Right hindlimb (tissue), 1 donor: ENCODE data around the gene POP4.
A peak's percentile ranks its signal among the peaks of the same experiment; 100 is the strongest.

Experiments used
- DNase-seq: peaks from one replicate; pipeline ENCODE4 v3.0.0-alpha.2; 2018

Gene POP4

GRCh38 chr19:29635963-29636362, 29.9 kb downstream of the POP4 start:
- DNase-seq = no peak

- no peak for DNase-seq
These were observed 30.7 kb downstream of the POP4 start for GRCh38 chr19:29636553-29637360.

- DNase-seq = no peak
These were observed 33.0 kb downstream of the POP4 start for GRCh38 chr19:29639086-29639485.

GRCh38 chr19:29640231-29640630, 34.1 kb downstream of the POP4 start:
- DNase-seq = no peak

DNA sequence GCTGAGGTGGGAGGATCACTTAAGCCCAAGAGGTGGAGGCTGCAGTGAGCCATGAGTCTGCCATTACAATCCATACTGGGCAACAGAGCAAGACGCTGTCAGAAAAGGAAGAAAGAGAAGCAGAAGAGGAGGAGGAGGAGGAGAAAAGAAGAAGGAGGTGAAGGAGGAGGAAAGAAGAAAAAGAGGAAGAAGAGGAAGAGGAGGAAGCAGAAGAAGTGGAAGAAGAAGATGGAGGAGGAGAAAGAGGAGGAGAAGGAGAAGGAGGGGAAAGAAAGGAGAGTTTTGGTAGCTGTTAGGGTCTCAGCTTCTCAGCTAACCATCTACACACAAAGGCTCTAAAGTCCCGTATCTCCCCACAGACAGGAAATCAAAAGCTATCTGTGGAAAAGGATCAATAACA, 35.5 kb downstream of the POP4 start:
- DNase-seq = no peak

DNA sequence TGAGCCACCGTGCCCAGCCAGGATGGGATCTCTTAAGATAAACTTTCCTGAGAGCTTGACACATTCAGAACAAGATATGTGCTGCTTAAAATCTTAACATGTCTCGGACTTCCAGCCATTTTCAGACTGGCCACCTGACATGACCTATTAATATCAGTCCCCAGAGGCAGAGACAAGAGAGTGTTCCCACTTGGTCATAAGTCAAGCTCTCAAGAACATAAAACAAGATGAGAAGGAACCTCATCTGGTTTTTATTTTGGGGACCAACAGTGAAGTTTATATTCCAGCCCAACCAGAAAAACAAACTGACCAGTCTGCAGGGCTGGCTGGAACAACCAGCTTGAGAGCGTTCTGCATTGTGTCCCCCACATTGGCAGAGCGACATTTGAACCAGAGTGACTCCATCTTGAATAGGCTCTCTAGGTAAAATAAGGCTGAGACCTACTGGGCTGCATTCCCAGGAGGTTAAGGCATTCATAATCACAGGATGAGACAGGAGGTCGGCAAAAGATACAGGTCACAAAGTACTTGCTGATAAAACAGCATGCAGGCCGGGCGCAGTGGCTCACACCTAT, 37.4 kb downstream of the POP4 start:
- no peak for DNase-seq

DNA sequence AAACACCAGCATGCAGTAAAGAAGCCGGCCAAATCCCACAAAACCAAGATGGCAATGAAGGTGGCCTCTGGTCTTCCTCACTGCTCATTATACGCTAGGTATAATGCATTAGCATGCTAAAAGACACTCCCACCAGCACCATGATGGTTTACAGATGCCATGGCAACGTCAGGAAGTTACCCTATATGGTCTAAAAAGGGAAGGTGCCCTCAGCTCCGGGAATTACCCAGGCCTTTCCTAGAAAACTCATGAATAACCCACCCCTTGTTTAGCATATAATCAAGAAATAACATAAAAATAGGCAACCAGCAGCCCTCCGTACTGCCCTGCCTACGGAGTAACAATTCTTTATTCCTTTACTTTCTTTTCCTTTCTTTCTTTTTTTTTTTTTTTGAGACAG, 38.1 kb downstream of the POP4 start:
- DNase-seq = no peak

DNA sequence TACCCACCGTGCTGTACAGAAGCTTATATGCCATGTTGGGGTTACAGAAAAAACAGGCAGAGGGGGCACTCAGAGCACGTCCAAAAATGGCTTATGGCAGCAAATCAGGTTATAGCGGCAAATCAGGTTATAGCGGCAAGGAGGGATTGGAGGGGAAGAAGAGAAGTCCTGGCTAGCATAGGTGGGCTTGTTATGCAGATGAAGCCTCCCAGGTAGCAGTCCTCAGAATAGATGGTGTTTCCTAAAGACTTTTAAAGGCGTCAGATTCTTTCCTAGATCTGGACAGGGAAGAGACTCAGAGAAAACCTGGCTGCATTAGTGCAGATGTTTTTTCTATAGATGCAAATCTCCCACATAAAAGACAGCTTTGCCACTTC, 39.4 kb downstream of the POP4 start:
- DNase-seq = no peak

DNA sequence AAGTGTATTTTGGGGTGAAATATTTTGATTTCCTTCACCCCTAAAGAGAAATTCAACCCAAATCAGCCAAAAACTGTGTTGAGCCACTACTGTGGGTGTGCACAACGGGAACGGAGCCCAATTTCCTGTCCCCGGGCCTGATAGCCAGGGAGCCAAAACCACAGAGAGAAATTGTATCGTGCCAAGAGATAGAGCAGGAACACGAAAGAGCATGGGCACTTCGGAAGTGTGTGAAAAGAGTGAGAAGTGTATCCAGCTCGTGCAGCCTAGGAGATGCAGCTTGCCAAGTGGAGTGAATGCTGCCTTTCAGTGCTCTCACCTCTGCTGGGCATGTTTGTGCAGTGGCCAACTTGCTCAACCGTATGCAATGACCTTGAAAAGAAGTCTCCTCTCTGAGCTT, 39.8 kb downstream of the POP4 start:
- no peak for DNase-seq

DNA sequence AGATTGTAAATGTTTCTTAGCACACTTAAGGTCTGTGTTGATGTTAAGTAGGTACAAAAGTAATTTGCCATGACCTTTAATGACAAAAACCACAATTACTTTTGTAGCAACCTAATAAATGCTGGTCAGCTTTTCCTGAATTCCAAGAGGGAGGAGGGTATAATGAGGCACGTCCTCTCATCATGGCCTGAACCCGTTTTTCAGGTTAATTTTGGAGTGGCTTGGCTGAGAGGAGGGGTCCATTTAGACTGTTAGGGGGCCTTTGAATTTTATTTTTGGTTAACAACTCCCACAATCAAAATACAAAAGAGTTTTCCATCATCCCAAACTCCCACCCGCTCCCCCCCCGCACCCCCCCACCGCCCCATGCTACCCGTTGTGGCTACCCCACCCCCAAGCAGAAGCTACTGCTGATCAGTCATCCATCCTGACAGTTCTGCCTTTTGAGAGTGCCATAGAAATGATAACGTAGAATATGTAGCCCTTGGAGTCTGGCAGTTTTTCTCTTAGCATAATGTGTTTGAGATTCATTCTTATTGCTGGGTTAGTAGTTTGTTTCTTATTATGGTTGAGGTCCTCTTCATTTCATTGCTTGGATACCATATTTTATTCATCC, 44.8 kb downstream of the POP4 start:
- no peak for DNase-seq

DNA sequence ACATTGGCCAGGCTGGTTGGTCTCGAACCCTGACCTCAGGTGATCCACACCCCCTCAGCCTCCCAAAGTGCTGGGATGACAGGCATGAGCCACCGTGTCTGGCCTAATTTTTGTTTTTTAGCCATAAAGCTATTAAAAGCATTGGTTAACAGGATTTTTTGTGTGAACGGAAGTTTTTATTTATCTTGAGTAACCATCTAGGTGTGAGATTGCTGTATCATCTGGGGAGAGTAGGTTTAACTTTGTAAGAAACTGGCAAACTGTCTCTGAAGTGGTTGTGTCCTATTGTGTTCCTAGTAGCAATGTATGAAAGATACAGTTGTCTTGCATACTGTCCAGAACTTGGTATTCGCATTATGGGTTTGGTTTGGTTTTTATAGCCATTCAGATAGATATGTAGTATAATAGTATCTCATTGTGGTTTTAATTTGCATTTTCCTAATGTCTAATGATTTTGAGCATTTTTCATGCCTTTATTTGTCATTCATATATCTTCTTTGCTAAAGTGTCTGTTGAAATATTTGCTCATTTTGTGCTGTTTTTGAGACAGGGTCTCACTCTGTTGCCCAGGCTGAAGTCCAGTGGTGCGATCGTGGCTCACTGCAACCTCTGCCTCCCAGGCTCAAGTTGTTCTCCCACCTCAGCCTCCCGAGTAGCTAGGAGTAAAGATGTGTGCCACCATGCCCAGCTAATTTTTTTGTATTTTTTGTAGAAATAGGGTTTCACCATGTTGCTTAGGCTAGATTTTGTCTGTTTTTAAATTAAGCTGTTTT, 45.7 kb downstream of the POP4 start:
- no peak for DNase-seq

GRCh38 chr19:29653398-29653797, 47.3 kb downstream of the POP4 start:
- no peak for DNase-seq

GRCh38 chr19:29655648-29656335, 49.7 kb downstream of the POP4 start:
- DNase-seq = no peak

DNA sequence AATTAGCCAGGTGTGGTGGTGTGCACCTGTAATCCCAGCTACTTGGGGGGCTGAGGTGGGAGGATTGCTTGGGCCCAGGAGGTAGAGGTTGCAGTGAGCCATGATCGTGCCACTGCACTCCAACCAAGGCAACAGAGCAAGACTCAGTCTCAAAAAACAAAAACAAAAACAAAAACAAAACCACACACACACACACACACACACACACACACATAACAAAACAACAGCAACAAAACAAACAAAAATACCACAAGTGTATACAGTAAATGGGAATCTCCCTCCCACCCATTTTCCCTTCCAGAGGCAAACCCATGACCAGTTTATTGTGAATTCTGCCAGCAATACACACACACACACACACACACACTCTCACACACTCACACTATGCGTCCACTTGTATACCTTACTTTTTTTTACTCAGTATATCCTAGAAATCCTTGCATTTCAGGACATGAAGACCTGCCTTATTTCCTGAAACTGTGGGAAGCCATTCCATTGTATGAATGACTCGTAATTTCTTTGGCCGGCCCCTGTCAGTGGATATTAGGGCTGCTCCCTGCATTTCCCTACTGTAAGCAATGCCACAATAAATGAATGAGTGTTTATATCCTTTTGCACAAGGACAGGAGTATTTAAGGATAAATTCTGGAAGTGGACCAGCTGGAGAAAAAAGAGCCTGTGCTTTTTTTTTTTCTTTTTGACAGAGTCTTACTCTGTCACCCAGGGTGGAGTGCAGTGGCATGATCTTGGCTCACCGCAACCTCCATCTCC, 52.3 kb downstream of the POP4 start:
- no peak for DNase-seq

GRCh38 chr19:29660835-29661234, 54.8 kb downstream of the POP4 start:
- DNase-seq = no peak

- no peak for DNase-seq
These were observed 56.2 kb downstream of the POP4 start for GRCh38 chr19:29662278-29662603.

- DNase-seq = peak; percentile 79
These were observed 56.7 kb downstream of the POP4 start for GRCh38 chr19:29662604-29663404.

GRCh38 chr19:29663861-29664752, 58.0 kb downstream of the POP4 start:
- no peak for DNase-seq

GRCh38 chr19:29664753-29665214, 58.7 kb downstream of the POP4 start:
- DNase-seq = no peak

- DNase-seq = peak; percentile 90
These were observed 59.2 kb downstream of the POP4 start, which contains the start of gene PLEKHF1 for GRCh38 chr19:29665215-29665825. Gene PLEKHF1 (plus strand): TSS chr19:29665461. CDS start chr19:29673840, 8,379 bp downstream.
